ENCODE results near the gene C1QTNF6. TPM values are rescaled to one million over a fixed set of nuclear protein-coding genes. Genes with fewer than 3 reads are reported as not detected.
A peak's percentile ranks its signal among the peaks of the same experiment; 100 is the strongest.

The C1QTNF6 gene
- total and polyA plus RNA-seq, 9 donors, result 10.3 to 28.9 (median 17.5) TPM

- WGBS (ENCODE audit: insufficient coverage), result 100% methylated on average over 1 of the region's 3 CpGs
- Histone ChIP-seq H3K9me3 (replicated peaks; ENCODE audit: control insufficient read depth, low read depth, low read length) (no peaks in the 10 kb centered on the region), H3K36me3 (ENCODE audit: control insufficient read depth, insufficient read depth, low read length) (peaks cover 12% of the 10 kb centered on the region), H3K4me3 (ENCODE audit: low read length) (no peak overlapping the region), H3K27me3 (ENCODE audit: control insufficient read depth, insufficient read depth, low read length) (no peaks in the 10 kb centered on the region), H3K27ac (ENCODE audit: low read length) (no peak overlapping the region), H3K4me1 (ENCODE audit: control insufficient read depth, insufficient read depth, low read length) (peaks cover 49% of the 10 kb centered on the region)
- no peak for DNase-seq
Measured at GRCh38 chr22:37182949-37183245, 5.2 kb downstream of the C1QTNF6 start.

- Histone ChIP-seq H3K36me3 (ENCODE audit: control insufficient read depth, insufficient read depth, low read length) (peaks cover 12% of the 10 kb centered on the region), H3K27me3 (ENCODE audit: control insufficient read depth, insufficient read depth, low read length) (no peaks in the 10 kb centered on the region), H3K9me3 (replicated peaks; ENCODE audit: control insufficient read depth, low read depth, low read length) (no peaks in the 10 kb centered on the region), H3K4me3 (ENCODE audit: low read length) (no peak overlapping the region), H3K27ac (ENCODE audit: low read length) (no peak overlapping the region), H3K4me1 (ENCODE audit: control insufficient read depth, insufficient read depth, low read length) (peaks cover 49% of the 10 kb centered on the region)
- 84% methylated on average over 37 of the region's 37 CpGs for WGBS (ENCODE audit: insufficient coverage)
- no peak for DNase-seq
Measured at GRCh38 chr22:37182101-37182948, 5.7 kb downstream of the C1QTNF6 start.

- Histone ChIP-seq H3K4me1 (ENCODE audit: control insufficient read depth, insufficient read depth, low read length) (peaks cover 49% of the 10 kb centered on the region), H3K9me3 (replicated peaks; ENCODE audit: control insufficient read depth, low read depth, low read length) (no peaks in the 10 kb centered on the region), H3K27ac (ENCODE audit: low read length) (no peak overlapping the region), H3K27me3 (ENCODE audit: control insufficient read depth, insufficient read depth, low read length) (no peaks in the 10 kb centered on the region), H3K36me3 (ENCODE audit: control insufficient read depth, insufficient read depth, low read length) (peaks cover 12% of the 10 kb centered on the region), H3K4me3 (ENCODE audit: low read length) (no peak overlapping the region)
- WGBS (ENCODE audit: insufficient coverage), result 83% methylated on average over 4 of the region's 4 CpGs
- no peak for DNase-seq
Measured at GRCh38 chr22:37181681-37182080, 6.4 kb downstream of the C1QTNF6 start.

GRCh38 chr22:37180531-37181231 is 7.4 kb downstream of the C1QTNF6 start:
- H3K4me3 ChIP-seq (ENCODE audit: low read length), result no peak overlapping the region
- 84% methylated on average over 9 of the region's 15 CpGs for WGBS (ENCODE audit: insufficient coverage)
- H3K36me3 ChIP-seq (ENCODE audit: control insufficient read depth, insufficient read depth, low read length), result peaks cover 12% of the 10 kb centered on the region
- peaks cover 56% of the 10 kb centered on the region for H3K4me1 ChIP-seq (ENCODE audit: control insufficient read depth, insufficient read depth, low read length)
- H3K27ac ChIP-seq (ENCODE audit: low read length), result no peak overlapping the region
- H3K9me3 ChIP-seq (replicated peaks; ENCODE audit: control insufficient read depth, low read depth, low read length), result no peaks in the 10 kb centered on the region
- peaks cover 4% of the 10 kb centered on the region for H3K27me3 ChIP-seq (ENCODE audit: control insufficient read depth, insufficient read depth, low read length)
- DNase-seq, result no peak

- no peak for DNase-seq
- 83% methylated on average over 27 of the region's 31 CpGs for WGBS (ENCODE audit: insufficient coverage)
- Histone ChIP-seq H3K27ac (ENCODE audit: low read length) (no peak overlapping the region), H3K4me1 (ENCODE audit: control insufficient read depth, insufficient read depth, low read length) (peaks cover 63% of the 10 kb centered on the region), H3K36me3 (ENCODE audit: control insufficient read depth, insufficient read depth, low read length) (peaks cover 8% of the 10 kb centered on the region), H3K9me3 (replicated peaks; ENCODE audit: control insufficient read depth, low read depth, low read length) (no peaks in the 10 kb centered on the region), H3K27me3 (ENCODE audit: control insufficient read depth, insufficient read depth, low read length) (peaks cover 13% of the 10 kb centered on the region), H3K4me3 (ENCODE audit: low read length) (no peak overlapping the region)
Measured at GRCh38 chr22:37179622-37180420, 8.2 kb downstream of the C1QTNF6 start.

- Histone ChIP-seq H3K27ac (ENCODE audit: low read length) (no peak overlapping the region), H3K4me3 (ENCODE audit: low read length) (no peak overlapping the region), H3K9me3 (replicated peaks; ENCODE audit: control insufficient read depth, low read depth, low read length) (no peaks in the 10 kb centered on the region), H3K27me3 (ENCODE audit: control insufficient read depth, insufficient read depth, low read length) (peaks cover 17% of the 10 kb centered on the region), H3K36me3 (ENCODE audit: control insufficient read depth, insufficient read depth, low read length) (peaks cover 8% of the 10 kb centered on the region), H3K4me1 (ENCODE audit: control insufficient read depth, insufficient read depth, low read length) (peaks cover 63% of the 10 kb centered on the region)
- no peak for DNase-seq
- 64% methylated on average over 6 of the region's 10 CpGs for WGBS (ENCODE audit: insufficient coverage)
Measured at GRCh38 chr22:37179126-37179470, 8.9 kb downstream of the C1QTNF6 start.

GRCh38 chr22:37178350-37179125 is 9.5 kb downstream of the C1QTNF6 start:
- 24% methylated on average over 17 of the region's 17 CpGs for WGBS (ENCODE audit: insufficient coverage)
- H3K36me3 ChIP-seq (ENCODE audit: control insufficient read depth, insufficient read depth, low read length), result peaks cover 8% of the 10 kb centered on the region
- no peaks in the 10 kb centered on the region for H3K9me3 ChIP-seq (replicated peaks; ENCODE audit: control insufficient read depth, low read depth, low read length)
- peak; percentile 84 for DNase-seq
- peaks cover 23% of the 10 kb centered on the region for H3K27me3 ChIP-seq (ENCODE audit: control insufficient read depth, insufficient read depth, low read length)
- H3K4me1 ChIP-seq (ENCODE audit: control insufficient read depth, insufficient read depth, low read length), result peaks cover 62% of the 10 kb centered on the region
- no peak overlapping the region for H3K4me3 ChIP-seq (ENCODE audit: low read length)
- peak overlapping the region; percentile 85 for H3K27ac ChIP-seq (ENCODE audit: low read length)

- DNase-seq, result no peak
- Histone ChIP-seq H3K4me1 (ENCODE audit: control insufficient read depth, insufficient read depth, low read length) (peaks cover 66% of the 10 kb centered on the region), H3K9me3 (replicated peaks; ENCODE audit: control insufficient read depth, low read depth, low read length) (no peaks in the 10 kb centered on the region), H3K36me3 (ENCODE audit: control insufficient read depth, insufficient read depth, low read length) (peaks cover 8% of the 10 kb centered on the region), H3K4me3 (ENCODE audit: low read length) (no peak overlapping the region), H3K27ac (ENCODE audit: low read length) (peak overlapping the region; percentile 85), H3K27me3 (ENCODE audit: control insufficient read depth, insufficient read depth, low read length) (peaks cover 23% of the 10 kb centered on the region)
- WGBS (ENCODE audit: insufficient coverage), result 100% methylated on average over 3 of the region's 3 CpGs
Measured at GRCh38 chr22:37177755-37178154, 10.3 kb downstream of the C1QTNF6 start.

- DNase-seq, result no peak
- WGBS (ENCODE audit: insufficient coverage), result 75% methylated on average over 5 of the region's 5 CpGs
- H3K27me3 ChIP-seq (ENCODE audit: control insufficient read depth, insufficient read depth, low read length), result peaks cover 23% of the 10 kb centered on the region
Measured at GRCh38 chr22:37177221-37177620, 10.8 kb downstream of the C1QTNF6 start.

More at GRCh38 chr22:37177221-37177620, 10.8 kb downstream of the C1QTNF6 start:
- peaks cover 6% of the 10 kb centered on the region for H3K36me3 ChIP-seq (ENCODE audit: control insufficient read depth, insufficient read depth, low read length)
- no peak overlapping the region for H3K4me3 ChIP-seq (ENCODE audit: low read length)
- peaks cover 66% of the 10 kb centered on the region for H3K4me1 ChIP-seq (ENCODE audit: control insufficient read depth, insufficient read depth, low read length)
- peak overlapping the region; percentile 85 for H3K27ac ChIP-seq (ENCODE audit: low read length)
- no peaks in the 10 kb centered on the region for H3K9me3 ChIP-seq (replicated peaks; ENCODE audit: control insufficient read depth, low read depth, low read length)

All from muscle of leg (tissue), 11 donors.